IPS-NIHi11 (cell line): ENCODE measurements around the gene PALLD.

Experiments used
- DNase-seq: peaks from one replicate; pipeline ENCODE4 v3.0.0; 2012; ENCODE audit warnings: mixed read lengths, low spot score

Gene PALLD

GRCh38 chr4:168647646-168648375 lies 151.0 kb downstream of the PALLD start:
- no peak for DNase-seq

- DNase-seq: no peak
These were observed 151.6 kb downstream of the PALLD start for GRCh38 chr4:168648494-168648893.

DNA sequence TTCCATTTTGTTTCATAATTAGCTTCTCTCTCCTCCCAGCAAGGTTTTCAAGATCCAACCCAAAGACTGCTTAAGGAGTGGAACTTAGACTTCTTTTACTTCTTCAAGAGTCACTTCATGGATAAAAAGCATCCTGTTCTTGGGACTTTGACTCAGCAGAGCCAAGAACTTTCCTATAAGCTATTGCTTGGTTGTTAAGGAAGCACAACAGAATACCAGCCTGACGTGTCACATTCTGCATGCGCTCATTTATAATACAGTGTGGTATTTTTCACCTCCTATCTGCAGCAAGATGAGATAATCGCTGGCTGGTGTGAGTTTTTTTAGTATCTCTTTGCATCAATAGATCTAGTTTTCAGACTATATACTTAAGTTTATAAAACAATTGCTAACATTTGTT lies 152.1 kb downstream of the PALLD start:
- no peak for DNase-seq

- DNase-seq: no peak
These were observed 154.5 kb downstream of the PALLD start for GRCh38 chr4:168651374-168651773.

- DNase-seq: no peak
These were observed 155.0 kb downstream of the PALLD start for GRCh38 chr4:168651864-168652263.

GRCh38 chr4:168652755-168653154 lies 155.9 kb downstream of the PALLD start:
- DNase-seq: no peak

DNA sequence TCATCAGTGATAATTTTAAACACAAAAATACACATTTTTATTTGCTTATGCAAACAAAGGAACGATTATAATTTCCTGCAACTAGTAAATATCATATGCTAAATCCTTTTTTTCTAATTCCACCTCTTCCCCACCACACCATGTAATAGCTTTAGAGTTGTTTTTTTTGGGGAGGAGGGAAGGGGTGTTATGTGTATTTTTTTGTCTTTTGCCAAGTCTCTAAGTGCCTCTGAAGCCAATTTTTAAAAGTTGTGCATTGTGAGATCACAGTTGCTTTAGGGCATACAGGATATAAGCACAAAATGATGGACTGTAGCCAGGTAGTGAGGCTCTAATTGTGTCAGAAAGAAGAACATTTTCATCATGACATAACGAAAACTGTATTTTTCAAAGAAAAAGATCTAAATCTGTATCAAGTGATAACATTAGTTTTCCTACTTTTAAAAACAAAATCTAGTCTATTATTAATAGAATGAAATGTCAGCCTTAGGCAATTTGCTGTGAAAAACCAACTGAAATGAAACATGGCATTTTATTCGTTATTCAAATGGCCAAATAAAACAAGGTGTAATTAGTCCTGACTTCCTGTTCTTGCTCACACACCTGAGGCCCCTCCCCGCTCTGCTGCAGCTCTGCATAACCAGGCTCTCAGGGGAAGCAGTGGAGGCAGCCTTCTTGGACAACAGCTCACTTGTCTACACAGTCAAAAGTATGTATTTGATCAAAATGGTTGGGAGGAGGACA lies 157.4 kb downstream of the PALLD start:
- no peak for DNase-seq

DNA sequence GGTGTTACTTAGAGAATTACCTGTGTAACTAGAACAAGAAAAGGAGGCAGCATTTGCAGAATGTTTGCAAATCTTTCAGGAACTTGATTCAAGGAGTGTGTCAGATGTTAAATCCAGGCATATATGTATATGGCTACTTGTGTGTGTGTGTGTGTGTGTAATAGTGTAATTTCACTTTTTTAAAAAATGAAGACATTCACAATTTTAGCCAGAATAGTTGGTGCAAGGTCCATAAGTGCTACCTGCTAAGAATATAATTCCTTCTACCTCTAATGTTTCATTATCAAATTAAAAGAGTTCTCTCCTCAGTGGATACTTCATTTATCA lies 158.0 kb downstream of the PALLD start:
- DNase-seq: no peak

DNA sequence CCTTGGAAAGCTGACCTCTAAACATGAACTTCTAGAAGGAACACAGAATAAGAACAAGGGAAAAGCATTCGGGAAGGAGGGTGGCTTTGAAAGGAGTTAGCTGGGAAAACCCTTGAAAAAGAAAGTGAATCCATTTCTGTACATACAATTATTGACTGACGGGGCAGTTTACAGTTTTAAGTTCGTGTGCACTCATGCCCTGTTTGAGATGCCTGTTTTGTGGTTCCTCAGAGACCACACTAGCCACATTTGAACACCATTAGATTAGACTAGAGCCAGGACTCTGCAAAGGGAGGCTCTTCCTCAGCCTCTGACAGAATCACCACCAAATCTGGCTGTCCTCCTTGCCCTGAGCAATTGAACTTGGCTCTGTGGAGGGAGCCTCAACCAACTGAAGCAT lies 158.3 kb downstream of the PALLD start:
- no peak for DNase-seq

- DNase-seq: no peak
These were observed 159.3 kb downstream of the PALLD start for GRCh38 chr4:168656055-168656660.

DNA sequence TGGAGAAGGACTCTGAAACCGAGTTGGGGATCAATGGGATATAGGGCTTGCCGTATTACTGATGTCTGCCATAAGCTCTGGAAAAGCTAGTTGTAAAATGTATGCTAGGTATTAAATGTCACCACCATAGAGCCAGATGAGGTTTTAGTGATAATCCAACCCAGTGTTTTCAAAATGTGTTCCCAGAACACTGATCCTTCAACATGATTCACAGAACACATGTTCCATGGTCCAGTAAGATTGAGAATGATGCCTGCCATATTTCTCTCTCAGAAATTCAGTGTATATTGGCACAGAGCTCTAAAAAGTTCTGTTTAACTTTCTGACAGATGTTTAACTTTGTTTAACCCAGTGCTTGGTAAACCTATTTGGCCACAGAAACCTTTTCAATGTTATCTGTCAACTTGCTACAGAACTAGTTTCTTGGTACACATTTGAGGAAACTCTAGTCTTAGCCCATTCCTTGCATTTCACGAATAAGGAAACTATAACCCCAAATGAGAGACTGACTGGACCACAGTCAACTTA lies 160.2 kb downstream of the PALLD start:
- no peak for DNase-seq

- no peak for DNase-seq
These were observed 161.9 kb downstream of the PALLD start for GRCh38 chr4:168658751-168659150.

- DNase-seq: no peak
These were observed 163.1 kb downstream of the PALLD start for GRCh38 chr4:168659741-168660465.

DNA sequence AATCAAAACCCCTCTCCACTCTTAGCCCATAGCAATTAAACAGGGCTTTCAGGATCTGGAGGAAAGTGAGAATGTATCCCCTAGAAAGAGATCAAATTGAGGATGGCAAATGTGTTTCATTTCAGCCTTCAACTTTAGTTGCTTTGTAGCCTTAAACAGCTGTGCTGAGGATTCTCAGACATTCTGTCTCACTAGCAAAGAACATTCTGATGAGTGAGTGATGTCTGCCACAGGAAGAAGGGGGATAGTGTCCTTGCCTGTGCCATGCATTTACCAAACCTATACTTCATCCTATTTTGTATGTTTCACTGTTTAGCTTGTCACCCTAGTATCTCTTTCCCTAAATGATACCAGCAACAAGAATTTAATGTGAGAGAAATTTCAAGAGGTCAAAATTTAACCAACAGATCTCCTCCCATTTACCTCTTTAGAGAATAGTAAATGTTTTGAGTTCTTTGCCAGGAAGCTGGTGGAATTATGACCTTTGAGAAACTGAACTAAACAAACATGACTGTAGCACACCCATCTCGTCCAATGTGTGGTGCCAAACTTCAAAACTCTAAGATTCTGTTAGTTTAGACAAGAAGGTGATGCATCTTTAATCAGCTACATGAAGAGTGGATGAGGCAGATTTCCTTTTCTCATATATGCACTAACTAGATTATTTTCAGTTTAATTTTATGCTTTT lies 165.6 kb downstream of the PALLD start:
- DNase-seq: no peak

DNA sequence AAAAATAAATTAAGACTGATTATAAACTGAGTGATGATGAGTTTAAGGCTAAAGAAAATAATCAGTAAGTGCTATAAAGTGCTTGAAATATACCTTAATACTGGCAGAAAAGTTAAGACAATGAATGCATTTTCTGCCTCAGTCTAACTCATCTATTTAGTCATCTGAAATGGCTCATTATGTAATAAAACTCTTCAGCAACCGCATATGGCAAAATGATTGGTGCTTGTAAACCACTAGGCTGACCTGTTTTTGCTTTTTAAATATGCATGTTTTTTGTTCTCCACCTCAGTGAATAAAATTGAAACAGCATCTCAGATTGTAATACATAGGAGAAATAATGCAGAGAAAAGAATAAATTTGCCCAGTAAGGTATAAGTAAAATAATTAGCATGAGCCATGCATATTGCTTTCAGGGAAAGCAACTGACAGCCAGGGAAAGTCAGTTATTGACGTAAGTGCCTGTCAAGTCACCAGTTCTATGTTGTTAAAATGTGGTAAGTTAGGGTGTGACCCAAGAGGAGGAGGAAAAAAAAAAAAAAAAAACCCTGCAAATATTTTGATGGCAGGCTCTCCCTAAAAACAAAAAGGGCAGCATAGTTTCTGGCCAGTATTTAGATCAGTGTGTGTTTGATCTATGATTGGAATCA lies 167.5 kb downstream of the PALLD start:
- no peak for DNase-seq

- no peak for DNase-seq
These were observed 169.7 kb downstream of the PALLD start for GRCh38 chr4:168666531-168666930.

GRCh38 chr4:168667376-168667775 lies 170.5 kb downstream of the PALLD start:
- DNase-seq: no peak

GRCh38 chr4:168667921-168668320 lies 171.1 kb downstream of the PALLD start:
- no peak for DNase-seq

GRCh38 chr4:168673476-168673875 lies 176.6 kb downstream of the PALLD start:
- DNase-seq: no peak

DNA sequence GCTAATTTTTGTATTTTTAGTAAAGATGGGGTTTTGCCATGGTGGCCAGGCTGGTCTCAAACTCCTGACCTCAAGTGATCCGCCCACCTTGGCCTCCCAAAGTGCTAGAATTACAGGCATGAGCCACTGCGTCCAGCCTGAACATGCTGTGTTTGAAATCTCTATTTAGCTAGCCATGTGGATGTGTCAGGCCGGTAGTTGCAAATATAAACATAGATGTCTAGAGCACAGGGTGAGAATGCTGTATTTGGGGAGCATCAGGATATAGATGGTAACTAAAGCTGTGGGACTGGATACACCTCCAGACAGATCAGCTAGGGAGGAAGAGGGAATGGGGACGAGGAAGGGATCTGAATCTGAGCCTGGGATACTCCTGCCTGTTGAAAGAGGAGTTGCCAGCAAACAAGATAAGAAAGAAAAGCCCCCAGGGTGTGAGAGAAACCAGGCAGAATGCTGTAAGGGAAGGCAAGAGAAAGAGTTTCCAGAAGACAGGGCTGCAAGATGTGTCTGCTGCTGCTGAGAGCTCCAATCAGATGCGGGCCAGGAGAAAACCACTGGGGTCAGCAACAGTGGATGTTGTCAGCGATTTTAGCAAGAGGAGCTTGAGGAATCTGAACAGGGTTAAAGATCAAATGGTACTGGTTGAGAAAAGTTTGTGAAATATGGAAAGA lies 177.4 kb downstream of the PALLD start:
- DNase-seq: no peak

GRCh38 chr4:168674866-168675265 lies 178.0 kb downstream of the PALLD start:
- DNase-seq: no peak
